OCI-LY3 (cell line): ENCODE measurements around the gene POLR1G.

Experiments used
- CTCF ChIP-seq: fragments of 200-600, 300-600 bp; sonication (generic); IDR thresholded peaks from 2 replicates; pipeline ENCODE4 v1.5.1; 2014; ENCODE audit warnings: antibody characterized with exemption, low read length, low read depth
- EZH2phosphoT487 ChIP-seq: fragments of 200-600 bp; shearing (Covaris generic); IDR thresholded peaks from 2 replicates; pipeline ENCODE4 v1.6.1; 2018; ENCODE audit warnings: antibody characterized with exemption, mixed run types, low read depth

- TF ChIP-seq CTCF: no peak
- TF ChIP-seq EZH2phosphoT487: no peak
Observed at GRCh38 chr19:45368127-45368526, 38.3 kb upstream of the POLR1G start.
